Coronary artery (tissue), 2 donors: ENCODE results near the gene SUMF1.
"Not testable (repeated sequence)": the region's sequence is repeated elsewhere in the genome, so short reads cannot be mapped to it uniquely, and the experiment has no call there.

Source experiments
- DNase-seq: peaks from one replicate; pipeline ENCODE4 v3.0.0-alpha.2; 2017; ENCODE audit warnings: low spot score
- H3K27ac ChIP-seq, 2 donors: fragments of 200-600 bp; sonication (generic); one replicate each; pipeline ENCODE4 v1.5.1; 2016 to 2019
- H3K4me3 ChIP-seq: fragments of 200-600 bp; sonication (generic); 2 replicates; pipeline ENCODE4 v1.5.1; 2016; ENCODE audit warnings: mild to moderate bottlenecking, moderate library complexity
- CTCF ChIP-seq: fragments of 200-600 bp; sonication (generic); IDR thresholded peaks from one replicate; pipeline ENCODE4 v1.5.1; 2019; ENCODE audit warnings: antibody characterized with exemption

SUMF1 gene

GRCh38 chr3:4335840-4336562, 131.1 kb downstream of the SUMF1 start:
- no peak overlapping the region for H3K27ac ChIP-seq
- no peak for DNase-seq
- no peak overlapping the region for H3K4me3 ChIP-seq
- no peak for TF ChIP-seq CTCF

GRCh38 chr3:4334548-4334947, 132.5 kb downstream of the SUMF1 start:
- H3K27ac ChIP-seq, result no peak overlapping the region
- no peak overlapping the region for H3K4me3 ChIP-seq
- no peak for DNase-seq
- TF ChIP-seq CTCF, result no peak

DNA sequence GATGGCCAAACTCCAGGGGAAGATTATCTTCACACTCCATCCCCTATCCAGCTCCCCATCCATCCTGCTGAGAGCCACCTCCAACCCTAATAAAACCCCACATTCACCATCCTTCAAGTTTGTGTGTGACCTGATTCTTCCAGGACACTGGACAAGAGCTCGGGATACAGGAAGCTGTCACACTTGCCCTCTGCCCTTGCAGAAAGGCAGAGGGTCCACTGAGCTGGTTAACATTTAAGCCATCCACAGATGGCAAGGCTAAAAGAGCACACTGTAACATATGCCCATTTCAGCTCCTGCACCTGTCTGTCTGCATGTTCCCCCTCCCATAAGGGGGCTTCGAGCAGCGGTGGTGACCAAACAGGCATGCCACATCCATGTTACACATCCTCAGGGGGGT, 134.1 kb downstream of the SUMF1 start:
- Histone ChIP-seq H3K27ac (no peak overlapping the region), H3K4me3 (no peak overlapping the region)
- DNase-seq, result no peak
- TF ChIP-seq CTCF, result no peak

DNA sequence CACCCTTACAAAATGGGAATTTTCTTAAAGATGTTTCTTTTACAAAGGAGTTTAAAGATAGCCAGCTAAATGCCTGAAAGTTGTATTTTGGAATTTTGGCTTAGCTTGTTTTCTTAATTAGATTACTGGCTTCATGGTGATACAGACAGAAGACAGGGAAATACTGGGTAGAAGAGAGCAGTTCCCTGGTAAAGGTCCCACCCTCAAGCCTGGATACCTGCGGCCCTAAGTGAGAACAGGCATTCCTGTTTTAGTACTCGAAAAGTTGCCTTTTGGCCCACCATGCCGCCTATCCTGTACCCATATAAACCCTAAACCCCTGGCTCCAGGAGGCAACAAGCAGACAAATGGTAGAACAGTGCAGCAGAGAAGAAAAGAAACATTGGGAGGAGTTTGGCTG, 134.5 kb downstream of the SUMF1 start:
- TF ChIP-seq CTCF, result no peak
- DNase-seq, result no peak
- H3K4me3 ChIP-seq, result no peak overlapping the region
- no peak overlapping the region for H3K27ac ChIP-seq

DNA sequence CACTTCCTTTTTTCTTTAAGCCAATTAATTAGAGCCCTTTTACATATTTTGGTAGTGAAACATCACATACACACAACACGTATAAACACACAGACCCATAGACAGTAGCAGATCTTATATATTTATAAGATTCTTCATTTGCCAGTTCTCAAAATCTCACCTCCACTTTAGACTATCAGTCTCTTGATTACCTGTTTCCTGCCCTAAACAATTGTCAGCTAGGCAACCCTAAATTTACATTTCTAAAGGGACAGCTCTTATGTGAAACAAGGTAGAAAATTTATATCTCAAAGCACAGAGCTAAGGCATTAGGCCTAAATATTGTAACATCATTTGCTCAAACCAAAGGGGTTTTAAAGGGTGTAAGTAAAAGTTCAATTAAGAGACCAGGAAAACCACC, 135.0 kb downstream of the SUMF1 start:
- Histone ChIP-seq H3K4me3 (no peak overlapping the region), H3K27ac (no peak overlapping the region)
- TF ChIP-seq CTCF, result no peak

GRCh38 chr3:4329806-4330205, 137.3 kb downstream of the SUMF1 start:
- H3K27ac ChIP-seq, DNase-seq, H3K4me3 ChIP-seq: not testable (repeated sequence)

More for the DNA sequence above, 135.0 kb downstream of the SUMF1 start:
- no peak for DNase-seq

GRCh38 chr3:4326868-4327267, 140.2 kb downstream of the SUMF1 start:
- no peak overlapping the region for H3K4me3 ChIP-seq
- H3K27ac ChIP-seq, result no peak overlapping the region
- no peak for TF ChIP-seq CTCF
- DNase-seq, result no peak
